Testis (tissue), 3 donors: ENCODE measurements around the gene HPCAL4. TPM values are rescaled to one million over a fixed set of nuclear protein-coding genes. Genes with fewer than 3 reads are reported as not detected.

Experiments
- DNase-seq: peaks from one replicate; pipeline ENCODE4 v3.0.0-alpha.2; 2019
- H3K27ac ChIP-seq, 2 donors: fragments of 200-600 bp; sonication (generic); one replicate each; pipeline ENCODE4 v1.5.1; 2019
- H3K27me3 ChIP-seq: fragments of 200-600 bp; sonication (generic); one replicate; pipeline ENCODE4 v1.5.1; 2019
- H3K36me3 ChIP-seq: fragments of 200-600 bp; sonication (generic); one replicate; pipeline ENCODE4 v1.5.1; 2017; ENCODE audit warnings: low read depth; ENCODE audit errors: missing control alignments
- H3K4me1 ChIP-seq: fragments of 200-600 bp; sonication (generic); one replicate; pipeline ENCODE4 v1.5.1; 2019
- H3K4me3 ChIP-seq, 2 donors: fragments of 200-600 bp; sonication (generic); one replicate each; pipeline ENCODE4 v1.5.1; 2017 to 2019
- H3K9me3 ChIP-seq: fragments of 200-600 bp; sonication (generic); one replicate; pipeline ENCODE4 v1.5.1; 2017
- POLR2A ChIP-seq: fragments of 450-650 bp; IDR thresholded peaks from one replicate; pipeline ENCODE4 v1.6.1; 2017; ENCODE audit warnings: antibody characterized with exemption, mild to moderate bottlenecking, moderate library complexity
- WGBS, 2 donors: methylation state at CpG; one replicate each; pipeline ENCODE4 v1.1.5; 2018; 5-methylcytosine and 5-hydroxymethylcytosine counted together
- intact Hi-C: fragments of 100-400 bp; cut with DNase I; formaldehyde crosslinking; loops from one replicate; pipeline ENCODE4 v1.15.1; 2023; ENCODE audit warnings: low total_unique reads
- polyA plus RNA-seq: library from polyadenylated mRNA; stranded (reverse); fragments of 350-450 nt; fragmentation: Illumina TruSeq; extraction: RNeasy Lipid Tissue Mini Kit (QIAGEN cat#74804); gene quantifications from one replicate; pipeline ENCODE4 v1.2.3, GENCODE V29; 2014; ENCODE audit warnings: low read depth, low replicate concordance; ENCODE audit not compliant: insufficient read depth
- total RNA-seq, 2 donors: library from RNA; depleted of rRNA; stranded (reverse); fragments of >200 nt; gene quantifications; one replicate each; pipeline ENCODE4 v1.2.3, GENCODE V29; 2016
- TF ChIP-seq, protein P1 (sequence below), 3 experiments: fragments of 450-650 bp in 2 of 3; fragments of 200-600 bp in 1 of 3; sonication (generic) in 1 of 3; IDR thresholded peaks; one replicate each; pipeline ENCODE4 v1.5.1; 2016 to 2019; ENCODE audit warnings: antibody characterized with exemption in 3 of 3, mild to moderate bottlenecking in 2 of 3, moderate library complexity in 1 of 3

Gene HPCAL4
- total and polyA plus RNA-seq, 3 donors from 2014 or later: 6.9 to 24.5 (median 17.3) TPM

GRCh38 chr1:39649636-39650185 lies 41.5 kb downstream of the HPCAL4 start:
- Histone ChIP-seq H3K36me3 (no peaks in the 10 kb centered on the region), H3K27ac (peak overlapping the region in 1 of 2 donors; percentile 6)
- 57 to 60% methylated on average over 2 of the region's 2 CpGs for WGBS, 2 donors

GRCh38 chr1:39648496-39648895 lies 42.7 kb downstream of the HPCAL4 start:
- Histone ChIP-seq H3K4me3 (no peak overlapping the region), H3K27ac (peak overlapping the region in 1 of 2 donors; percentile 84), H3K27me3 (no peaks in the 10 kb centered on the region), H3K4me1 (peaks cover 57% of the 10 kb centered on the region), H3K9me3 (no peaks in the 10 kb centered on the region), H3K36me3 (no peaks in the 10 kb centered on the region)
- intact Hi-C loops: no loop called here
- DNase-seq: peak; percentile 70
- 52 to 55% methylated on average over 2 of the region's 2 CpGs for WGBS, 2 donors
- TF ChIP-seq, protein P1, sequence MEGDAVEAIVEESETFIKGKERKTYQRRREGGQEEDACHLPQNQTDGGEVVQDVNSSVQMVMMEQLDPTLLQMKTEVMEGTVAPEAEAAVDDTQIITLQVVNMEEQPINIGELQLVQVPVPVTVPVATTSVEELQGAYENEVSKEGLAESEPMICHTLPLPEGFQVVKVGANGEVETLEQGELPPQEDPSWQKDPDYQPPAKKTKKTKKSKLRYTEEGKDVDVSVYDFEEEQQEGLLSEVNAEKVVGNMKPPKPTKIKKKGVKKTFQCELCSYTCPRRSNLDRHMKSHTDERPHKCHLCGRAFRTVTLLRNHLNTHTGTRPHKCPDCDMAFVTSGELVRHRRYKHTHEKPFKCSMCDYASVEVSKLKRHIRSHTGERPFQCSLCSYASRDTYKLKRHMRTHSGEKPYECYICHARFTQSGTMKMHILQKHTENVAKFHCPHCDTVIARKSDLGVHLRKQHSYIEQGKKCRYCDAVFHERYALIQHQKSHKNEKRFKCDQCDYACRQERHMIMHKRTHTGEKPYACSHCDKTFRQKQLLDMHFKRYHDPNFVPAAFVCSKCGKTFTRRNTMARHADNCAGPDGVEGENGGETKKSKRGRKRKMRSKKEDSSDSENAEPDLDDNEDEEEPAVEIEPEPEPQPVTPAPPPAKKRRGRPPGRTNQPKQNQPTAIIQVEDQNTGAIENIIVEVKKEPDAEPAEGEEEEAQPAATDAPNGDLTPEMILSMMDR (IDR thresholded peaks at IDR 0.05): no peak

More at GRCh38 chr1:39649636-39650185, 41.5 kb downstream of the HPCAL4 start:
- intact Hi-C loops: no loop called here
- Histone ChIP-seq H3K27me3 (no peaks in the 10 kb centered on the region), H3K4me1 (peaks cover 60% of the 10 kb centered on the region), H3K4me3 (no peak overlapping the region), H3K9me3 (no peaks in the 10 kb centered on the region)
- TF ChIP-seq, protein P1 (IDR thresholded peaks at IDR 0.05): no peak
- no peak for TF ChIP-seq POLR2A
- DNase-seq: no peak

GRCh38 chr1:39647247-39647646 lies 44.0 kb downstream of the HPCAL4 start:
- Histone ChIP-seq H3K9me3 (no peaks in the 10 kb centered on the region), H3K4me3 (no peak overlapping the region), H3K4me1 (peaks cover 50% of the 10 kb centered on the region), H3K27me3 (no peaks in the 10 kb centered on the region), H3K27ac (peak overlapping the region; percentile 72 to 84), H3K36me3 (no peaks in the 10 kb centered on the region)
- intact Hi-C loops: no loop called here
- 68 to 76% methylated on average over 3 of the region's 3 CpGs for whole genome bisulfite sequencing, 2 donors
- no peak for DNase-seq
- no peak for TF ChIP-seq POLR2A
- TF ChIP-seq, protein P1 (IDR thresholded peaks at IDR 0.05): no peak

GRCh38 chr1:39646232-39647081 lies 44.8 kb downstream of the HPCAL4 start:
- Histone ChIP-seq H3K4me1 (peaks cover 48% of the 10 kb centered on the region), H3K27ac (peak overlapping the region; percentile 72 to 84), H3K9me3 (no peaks in the 10 kb centered on the region), H3K4me3 (no peak overlapping the region), H3K27me3 (no peaks in the 10 kb centered on the region), H3K36me3 (no peaks in the 10 kb centered on the region)
- WGBS, 2 donors: 28 to 36% methylated on average over 4 to 12 of the region's 12 CpGs
- peak; percentile 91 for DNase-seq
- intact Hi-C loops: no loop called here
- TF ChIP-seq POLR2A: no peak
- TF ChIP-seq, protein P1 (IDR thresholded peaks at IDR 0.05): no peak
